Ovary (tissue), 9 donors: Measurements from ENCODE around the gene SPATC1L. TPM values are rescaled to one million over a fixed set of nuclear protein-coding genes. Genes with fewer than 3 reads are reported as not detected.

Source experiments
- DNase-seq, 5 donors: peaks; one replicate each; pipeline ENCODE4 v3.0.0-alpha.2; 2019 to 2020
- H3K27ac ChIP-seq, 2 donors: fragments of 200-600 bp; one replicate each; pipeline versions ENCODE4 v1.5.1 to v1.8.0; 2019 to 2022
- H3K27me3 ChIP-seq: fragments of 200-600 bp; one replicate; pipeline ENCODE4 v1.8.0; 2022
- H3K36me3 ChIP-seq: fragments of 200-600 bp; sonication (generic); one replicate; pipeline ENCODE4 v1.5.1; 2019
- H3K4me1 ChIP-seq: one replicate; pipeline ENCODE4 v1.8.1; 2013; ENCODE audit warnings: mild to moderate bottlenecking, moderate library complexity; ENCODE audit not compliant: insufficient read depth
- H3K4me3 ChIP-seq: fragments of 200-600 bp; sonication (generic); one replicate; pipeline ENCODE4 v1.5.1; 2017
- H3K9me3 ChIP-seq, 2 donors: fragments of 200-600 bp in 1 of 2; sonication (generic) in 1 of 2; one replicate each; pipeline versions ENCODE4 v1.5.1 to v1.8.1; 2013 to 2019; ENCODE audit warnings: mild to moderate bottlenecking in 1 of 2, moderate library complexity in 1 of 2
- CTCF ChIP-seq, 3 donors: fragments of 450-650 bp in 2 of 3; fragments of 200-600 bp in 1 of 3; IDR thresholded peaks; one replicate each; pipeline versions ENCODE4 v1.5.1 to v1.8.0; 2016 to 2022; ENCODE audit warnings: antibody characterized with exemption in 3 of 3, mild to moderate bottlenecking in 1 of 3
- EP300 ChIP-seq: sonication (generic); formaldehyde crosslinking; IDR thresholded peaks from one replicate; pipeline ENCODE4 v1.6.1; 2017; ENCODE audit warnings: antibody characterized with exemption
- POLR2A ChIP-seq: fragments of 450-650 bp; IDR thresholded peaks from one replicate; pipeline ENCODE4 v1.6.1; 2017; ENCODE audit warnings: antibody characterized with exemption, mild to moderate bottlenecking, moderate library complexity
- WGBS, 3 donors: extraction: QIAGEN DNeasy Blood & Tissue Kit in 1 of 3; methylation state at CpG; one replicate each; pipeline versions ENCODE4 v1.1.5 to v1.1.7; 2013 to 2017; 5-methylcytosine and 5-hydroxymethylcytosine counted together
- intact Hi-C, 4 donors: fragments of 100-400 bp; cut with DNase I; formaldehyde crosslinking; loops; one replicate each; pipeline versions ENCODE4 v1.11.0 to v1.15.1; 2022 to 2023
- polyA plus RNA-seq, 2 donors: library from polyadenylated mRNA; stranded (reverse); fragments of 200-250 nt in 1 of 2; fragments of 350-450 nt in 1 of 2; fragmentation: Illumina TruSeq in 1 of 2; extraction: RNeasy Lipid Tissue Mini Kit (QIAGEN cat#74804) in 1 of 2; gene quantifications; one replicate each; pipeline ENCODE4 v1.2.3, GENCODE V29; 2013 to 2014
- total RNA-seq, 7 donors: library from RNA; depleted of rRNA in 2 of 7; stranded (reverse); fragments of >200 nt in 2 of 7; fragmentation: NEBNext Ultra II Directional in 3 of 7; extraction: Animal tissue kit (Norgen Biotek cat#: 25700) in 3 of 7; gene quantifications; one replicate each; pipeline versions ENCODE4 v1.1.0 to v1.2.4, GENCODE V29; 2016 to 2023
- donor health status: DM: no; HTN: no; CAD: no; lungs with moderate emphysema.
- donor health status: DM: no; HTN: no; CAD: no.
- donor health status: Bipolar disorder and iron deficiency.
- donor health status: DM: yes; HTN: yes; CAD: no.
- donor health status: DM: no; HTN: no; CAD: no.
- donor health status: DM: yes; HTN: yes; CAD: no.

Gene SPATC1L
- total and polyA plus RNA-seq, 9 donors: 2.8 to 21.3 (median 14.9) TPM

GRCh38 chr21:46128106-46128932, 55.9 kb downstream of the SPATC1L start:
- intact Hi-C loops: no loop called here
- H3K4me1 ChIP-seq: no peaks in the 10 kb centered on the region
- H3K27me3 ChIP-seq: no peaks in the 10 kb centered on the region
- DNase-seq: peak in 4 of 5 donors; percentile 28 to 61 (median 34)
- no peaks in the 10 kb centered on the region for H3K9me3 ChIP-seq
- TF ChIP-seq POLR2A (no peak), CTCF (IDR thresholded peaks at IDR 0.05) (no peak), EP300 (no peak)
- no peak overlapping the region for H3K4me3 ChIP-seq
- no peak overlapping the region for H3K27ac ChIP-seq
- no peaks in the 10 kb centered on the region for H3K36me3 ChIP-seq
- 49 to 52% (median 52%) methylated on average over 23 of the region's 23 CpGs for WGBS, 3 donors

DNA sequence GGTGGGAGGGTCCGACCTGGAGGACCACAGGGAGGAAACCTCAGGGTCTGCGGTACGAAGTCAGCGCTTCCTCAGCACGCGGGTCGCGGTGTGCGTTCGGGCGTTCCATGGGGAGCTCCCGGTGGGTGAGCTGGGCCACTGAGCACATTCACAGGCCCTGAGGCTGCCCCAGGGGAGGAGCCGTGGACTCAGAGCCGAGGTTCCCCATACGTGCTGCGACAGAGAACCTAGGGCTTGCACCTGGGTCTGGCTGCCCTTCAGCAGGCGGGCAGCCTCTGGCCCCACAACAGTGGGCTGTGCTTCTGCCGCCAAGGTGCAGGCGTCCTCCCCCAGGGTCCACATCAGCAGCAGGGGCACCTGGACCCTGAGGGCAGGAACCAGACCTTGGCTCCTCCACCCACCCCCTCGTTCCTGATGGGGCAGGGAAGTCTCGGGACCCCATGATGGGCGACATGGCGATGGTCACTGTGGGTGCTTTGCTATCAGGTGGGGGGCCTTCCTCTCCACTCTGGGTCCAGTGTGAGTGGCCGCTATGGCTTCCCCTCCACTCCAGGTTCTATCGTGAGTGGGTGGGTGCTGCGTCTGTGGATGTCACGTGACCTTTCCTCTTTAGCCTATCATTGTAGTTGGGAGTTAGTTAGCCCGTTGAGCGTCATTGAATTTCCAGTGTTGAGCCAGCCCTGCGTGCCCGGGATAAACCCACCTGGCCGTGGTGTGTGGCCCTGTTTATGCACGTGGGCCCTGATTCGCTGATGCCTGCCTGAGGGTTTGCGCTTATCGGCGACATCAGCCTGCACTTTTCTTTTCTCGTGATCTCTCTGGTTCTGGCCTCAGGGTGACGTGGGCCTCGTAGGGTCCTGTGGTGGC, 56.8 kb downstream of the SPATC1L start:
- intact Hi-C loops: no loop called here

DNA sequence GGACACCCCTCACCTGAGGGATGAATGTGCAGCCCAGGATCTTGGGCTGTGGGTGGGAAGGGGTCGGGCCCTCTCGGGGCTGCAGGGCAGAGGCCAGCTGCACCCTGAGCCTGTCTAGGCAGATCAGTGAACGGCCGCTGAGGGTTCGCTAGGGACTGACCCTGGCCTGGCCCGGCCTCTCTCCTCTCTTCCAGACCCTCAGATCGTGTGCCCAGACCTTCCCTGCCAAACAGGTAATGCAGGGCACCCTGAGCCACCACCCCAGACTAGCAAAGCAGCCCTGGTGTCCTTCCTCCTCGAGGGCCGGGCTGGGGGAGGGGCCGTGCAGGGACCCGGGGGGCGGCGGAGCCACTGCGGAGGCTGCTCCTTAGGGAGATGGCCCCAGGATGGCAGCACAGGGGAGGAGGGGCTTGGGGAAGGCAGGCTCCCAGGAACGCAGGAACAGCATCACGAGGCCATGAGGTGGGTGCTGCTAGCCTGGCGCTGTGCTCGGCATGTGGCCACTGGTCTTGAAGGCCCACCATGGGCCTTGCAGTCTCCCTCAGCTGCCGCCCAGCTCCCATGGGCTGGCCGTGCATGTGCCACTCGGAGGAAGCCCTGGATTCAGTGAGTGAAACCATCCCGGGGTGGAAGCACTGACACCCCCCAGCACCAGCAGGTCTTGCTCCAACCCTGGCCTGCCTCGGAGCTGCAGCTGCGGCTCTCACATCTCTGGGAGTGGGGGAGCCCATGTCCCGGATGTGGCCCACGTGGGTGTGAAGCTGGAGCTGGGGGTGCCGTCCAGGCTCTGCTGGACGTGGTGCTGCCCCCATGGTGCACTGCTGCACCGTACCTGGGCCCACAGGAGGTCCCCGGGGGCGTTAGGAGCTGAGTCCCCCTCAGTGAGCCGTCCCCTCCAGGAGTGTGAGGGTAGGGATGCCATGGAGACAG, 57.7 kb downstream of the SPATC1L start:
- no peak overlapping the region for H3K4me3 ChIP-seq
- H3K4me1 ChIP-seq: no peaks in the 10 kb centered on the region
- H3K9me3 ChIP-seq: no peaks in the 10 kb centered on the region
- H3K36me3 ChIP-seq: no peaks in the 10 kb centered on the region
- intact Hi-C loops: no loop called here
- H3K27ac ChIP-seq: no peak overlapping the region
- 66 to 76% (median 73%) methylated on average over 31 to 32 of the region's 32 CpGs for WGBS, 3 donors
- peak; percentile 14 to 44 (median 26) for DNase-seq
- TF ChIP-seq CTCF (IDR thresholded peaks at IDR 0.05) (no peak), EP300 (no peak), POLR2A (no peak)
- no peaks in the 10 kb centered on the region for H3K27me3 ChIP-seq

More for the DNA sequence above, 56.8 kb downstream of the SPATC1L start:
- Histone ChIP-seq H3K4me1 (no peaks in the 10 kb centered on the region), H3K9me3 (no peaks in the 10 kb centered on the region), H3K4me3 (no peak overlapping the region), H3K36me3 (no peaks in the 10 kb centered on the region), H3K27ac (no peak overlapping the region), H3K27me3 (no peaks in the 10 kb centered on the region)
- DNase-seq: peak; percentile 12 to 50 (median 31)
- TF ChIP-seq EP300 (no peak), POLR2A (no peak), CTCF (IDR thresholded peaks at IDR 0.05) (no peak)
- 79 to 82% (median 81%) methylated on average over 40 of the region's 40 CpGs for WGBS, 3 donors

GRCh38 chr21:46125846-46126301, 58.4 kb downstream of the SPATC1L start:
- H3K27ac ChIP-seq: no peak overlapping the region
- intact Hi-C loops: no loop called here
- H3K4me3 ChIP-seq: no peak overlapping the region
- peak in 4 of 5 donors; percentile 21 to 47 (median 38) for DNase-seq
- no peaks in the 10 kb centered on the region for H3K36me3 ChIP-seq
- no peaks in the 10 kb centered on the region for H3K9me3 ChIP-seq
- H3K4me1 ChIP-seq: no peaks in the 10 kb centered on the region
- TF ChIP-seq CTCF (IDR thresholded peaks at IDR 0.05) (no peak), EP300 (no peak), POLR2A (no peak)
- no peaks in the 10 kb centered on the region for H3K27me3 ChIP-seq
- 75 to 82% (median 80%) methylated on average over 47 of the region's 47 CpGs for WGBS, 3 donors
